WTC11 (cell line): ENCODE data around the gene BBS9. TPM values are rescaled to one million over a fixed set of nuclear protein-coding genes. Genes with fewer than 3 reads are reported as not detected.

ENCODE experiments used
- ATAC-seq: fragments of 200-7000 bp; cut with Tn5 transposase; 2 replicates; pipeline ENCODE4 v1.10.0; 2021; ENCODE audit warnings: mild to moderate bottlenecking, moderate library complexity
- CTCF ChIA-PET: fragments of 300-600 bp; sonication (Branson Sonifier 250); formaldehyde crosslinking; loops from one replicate; lab custom pipeline; 2021; ENCODE audit warnings: antibody characterized with exemption; lab: Charles Lee
- POLR2A ChIA-PET: fragments of 350-600 bp; sonication (Branson Sonifier 250); formaldehyde crosslinking; loops from one replicate; lab custom pipeline; 2021; ENCODE audit warnings: antibody characterized with exemption; lab: Charles Lee
- DNase-seq: peaks from one replicate; pipeline ENCODE4 v3.0.0; 2021; ENCODE audit warnings: low spot score
- H3K27ac Mint-ChIP-seq: 2 replicates; pipeline ENCODE4 v1.8.0; 2021; ENCODE audit warnings: mixed read lengths
- H3K27me3 Mint-ChIP-seq: 2 replicates; pipeline ENCODE4 v1.8.0; 2021; ENCODE audit warnings: low read depth, mild to moderate bottlenecking, moderate library complexity, mixed read lengths
- H3K36me3 Mint-ChIP-seq: 2 replicates; pipeline ENCODE4 v1.8.0; 2021; ENCODE audit warnings: mixed read lengths
- H3K4me1 Mint-ChIP-seq: 2 replicates; pipeline ENCODE4 v1.8.0; 2022; ENCODE audit warnings: mixed read lengths
- H3K4me3 Mint-ChIP-seq: 2 replicates; pipeline ENCODE4 v1.8.0; 2021; ENCODE audit warnings: mild to moderate bottlenecking, moderate library complexity, mixed read lengths
- H3K9me3 Mint-ChIP-seq: 2 replicates; pipeline ENCODE4 v1.8.0; 2021; ENCODE audit warnings: mixed read lengths
- CBFB ChIP-seq: sonication (generic); formaldehyde crosslinking; IDR thresholded peaks from 2 replicates; pipeline ENCODE4 v1.8.1; 2022; ENCODE audit warnings: mild to moderate bottlenecking, low read depth, missing genetic modification reagents
- JAZF1 ChIP-seq: fragments of 250-450 bp; sonication (Bioruptor Pico); IDR thresholded peaks from 2 replicates; pipeline ENCODE4 v1.9.0; 2021; ENCODE audit warnings: moderate library complexity, mild to moderate bottlenecking, inconsistent platforms
- KAT7 ChIP-seq: sonication (generic); formaldehyde crosslinking; IDR thresholded peaks from 2 replicates; pipeline ENCODE4 v1.8.1; 2023; ENCODE audit warnings: missing genetic modification reagents, mild to moderate bottlenecking, borderline replicate concordance
- MXD4 ChIP-seq: fragments of 250-450 bp; sonication (Bioruptor Pico); IDR thresholded peaks from 2 replicates; pipeline ENCODE4 v1.8.0; 2021; ENCODE audit warnings: mild to moderate bottlenecking, moderate library complexity, borderline replicate concordance
- MYBL2 ChIP-seq: sonication (generic); formaldehyde crosslinking; IDR thresholded peaks from 2 replicates; pipeline ENCODE4 v1.8.1; 2023; ENCODE audit warnings: mild to moderate bottlenecking, moderate library complexity, missing genetic modification reagents
- NFATC4 ChIP-seq: fragments of 250-450 bp; sonication (Bioruptor Pico); IDR thresholded peaks from 2 replicates; pipeline ENCODE4 v1.9.0; 2021; ENCODE audit warnings: mild to moderate bottlenecking
- NFE2L1 ChIP-seq: sonication (generic); formaldehyde crosslinking; IDR thresholded peaks from 2 replicates; pipeline ENCODE4 v1.8.1; 2023; ENCODE audit warnings: missing genetic modification reagents
- NR1H2 ChIP-seq: sonication (generic); formaldehyde crosslinking; IDR thresholded peaks from 2 replicates; pipeline ENCODE4 v1.9.0; 2021; ENCODE audit warnings: mild to moderate bottlenecking, moderate library complexity, missing genetic modification reagents
- NR2C2 ChIP-seq: sonication (generic); formaldehyde crosslinking; IDR thresholded peaks from 2 replicates; pipeline ENCODE4 v1.8.0; 2022; ENCODE audit warnings: mild to moderate bottlenecking, missing genetic modification reagents
- SMAD3 ChIP-seq: sonication (generic); formaldehyde crosslinking; IDR thresholded peaks from 2 replicates; pipeline ENCODE4 v1.8.0; 2022; ENCODE audit warnings: missing genetic modification reagents, mild to moderate bottlenecking, borderline replicate concordance
- SP1 ChIP-seq: sonication (generic); formaldehyde crosslinking; conservative IDR thresholded peaks from 2 replicates; pipeline ENCODE4 v1.8.1; 2022; ENCODE audit warnings: missing genetic modification reagents
- TCF7 ChIP-seq: sonication (generic); formaldehyde crosslinking; IDR thresholded peaks from 2 replicates; pipeline ENCODE4 v1.8.0; 2022; ENCODE audit warnings: mild to moderate bottlenecking, low read depth, missing genetic modification reagents, moderate library complexity
- ZNF396 ChIP-seq: fragments of 250-450 bp; sonication (Bioruptor Pico); IDR thresholded peaks from 2 replicates; pipeline ENCODE4 v1.8.0; 2021; ENCODE audit warnings: mild to moderate bottlenecking, moderate library complexity, borderline replicate concordance
- ZNF671 ChIP-seq: fragments of 250-450 bp; sonication (Bioruptor Pico); IDR thresholded peaks from 2 replicates; pipeline ENCODE4 v1.8.0; 2021; ENCODE audit warnings: mild to moderate bottlenecking
- total RNA-seq: library from RNA; stranded (reverse); gene quantifications from 3 replicates; pipeline ENCODE4 v1.2.3, GENCODE V29; 2021
- TF ChIP-seq, protein P1 (sequence below): fragments of 250-450 bp; sonication (Bioruptor Pico); IDR thresholded peaks from 2 replicates; pipeline ENCODE4 v1.8.0; 2021; ENCODE audit warnings: mild to moderate bottlenecking
- TF ChIP-seq, protein P2 (sequence below): sonication (generic); formaldehyde crosslinking; IDR thresholded peaks from 2 replicates; pipeline ENCODE4 v1.8.0; 2022; ENCODE audit warnings: mild to moderate bottlenecking, missing genetic modification reagents
- TF ChIP-seq, protein P3 (sequence below): fragments of 250-450 bp; sonication (Bioruptor Pico); IDR thresholded peaks from 2 replicates; pipeline ENCODE4 v1.9.0; 2021; ENCODE audit warnings: mild to moderate bottlenecking, borderline replicate concordance
- TF ChIP-seq, protein P4 (sequence below): fragments of 250-450 bp; sonication (Bioruptor Pico); IDR thresholded peaks from 2 replicates; pipeline ENCODE4 v1.9.0; 2021; ENCODE audit warnings: mild to moderate bottlenecking
- TF ChIP-seq, protein P5 (sequence below): fragments of 250-450 bp; sonication (Bioruptor Pico); IDR thresholded peaks from 2 replicates; pipeline ENCODE4 v2.1.2; 2022; ENCODE audit warnings: mild to moderate bottlenecking, moderate library complexity
- TF ChIP-seq, protein P6 (sequence below): sonication (generic); formaldehyde crosslinking; IDR thresholded peaks from 2 replicates; pipeline ENCODE4 v1.8.0; 2023; ENCODE audit warnings: mild to moderate bottlenecking, missing genetic modification reagents

The BBS9 gene
- total RNA-seq, 1 experiment from 2014 or later = 56.6 TPM

DNA sequence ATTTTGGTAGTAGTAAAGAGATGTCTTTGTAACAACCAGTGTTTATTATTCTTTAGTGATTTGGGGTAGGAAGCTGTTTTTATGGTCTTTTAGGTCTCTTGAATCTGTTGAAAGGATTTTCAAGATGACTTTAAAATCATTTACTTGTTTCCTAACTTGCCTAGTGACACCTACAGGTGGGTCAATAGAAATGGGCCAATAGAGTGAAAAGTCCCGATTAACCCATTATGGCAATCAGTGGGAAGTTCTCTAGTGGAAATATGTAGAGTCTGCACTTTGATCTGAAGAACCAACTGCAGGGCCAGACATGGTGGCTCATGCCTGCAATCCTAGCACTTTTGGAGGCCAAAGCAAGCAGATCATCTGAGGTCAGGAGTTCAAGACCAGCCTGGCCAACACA, 401.3 kb downstream of the BBS9 start (continued):
- TF ChIP-seq, protein P1, sequence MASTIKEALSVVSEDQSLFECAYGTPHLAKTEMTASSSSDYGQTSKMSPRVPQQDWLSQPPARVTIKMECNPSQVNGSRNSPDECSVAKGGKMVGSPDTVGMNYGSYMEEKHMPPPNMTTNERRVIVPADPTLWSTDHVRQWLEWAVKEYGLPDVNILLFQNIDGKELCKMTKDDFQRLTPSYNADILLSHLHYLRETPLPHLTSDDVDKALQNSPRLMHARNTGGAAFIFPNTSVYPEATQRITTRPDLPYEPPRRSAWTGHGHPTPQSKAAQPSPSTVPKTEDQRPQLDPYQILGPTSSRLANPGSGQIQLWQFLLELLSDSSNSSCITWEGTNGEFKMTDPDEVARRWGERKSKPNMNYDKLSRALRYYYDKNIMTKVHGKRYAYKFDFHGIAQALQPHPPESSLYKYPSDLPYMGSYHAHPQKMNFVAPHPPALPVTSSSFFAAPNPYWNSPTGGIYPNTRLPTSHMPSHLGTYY (CRISPR knock-in tag) = no peak
- TF ChIP-seq NR2C2 (no peak), MXD4 (CRISPR knock-in tag) (no peak)

DNA sequence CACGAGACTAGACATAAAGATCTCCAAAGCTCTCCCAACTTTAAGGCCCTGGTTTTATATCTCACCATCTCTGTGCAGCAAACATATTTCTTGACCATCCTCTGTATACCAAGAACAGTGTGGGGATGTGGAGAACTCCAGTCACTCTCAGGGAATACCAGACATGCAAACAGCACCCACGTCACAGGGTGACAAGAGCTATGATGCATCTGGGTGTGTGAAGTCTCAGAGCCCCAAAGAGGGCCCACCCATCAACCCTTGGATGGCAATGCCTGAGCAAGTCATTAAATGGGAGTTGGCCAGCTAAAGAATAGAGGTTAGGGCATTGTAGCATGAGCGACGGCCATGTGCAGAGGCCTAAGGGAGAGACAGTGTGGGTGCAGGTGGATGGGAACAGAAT, 402.5 kb downstream of the BBS9 start:
- TF ChIP-seq JAZF1 (CRISPR knock-in tag) = no peak
- TF ChIP-seq NR2C2 = no peak
- peaks cover 38% of the 10 kb centered on the region for H3K4me1 Mint-ChIP-seq
- POLR2A ChIA-PET = no interaction called here
- no peaks in the 10 kb centered on the region; the same call in 1 of the 2 replicates for H3K27me3 Mint-ChIP-seq
- DNase-seq (no peak), ATAC-seq (no peak)
- H3K27ac Mint-ChIP-seq = 0 out of 2 replicates have a peak overlapping the region, but pooled peaks have one; percentile 28
- H3K36me3 Mint-ChIP-seq = peaks cover 16% of the 10 kb centered on the region; the same call in 1 of the 2 replicates
- CTCF ChIA-PET = no interaction called here
- H3K4me3 Mint-ChIP-seq = no peak overlapping the region
- H3K9me3 Mint-ChIP-seq = no peaks in the 10 kb centered on the region

DNA sequence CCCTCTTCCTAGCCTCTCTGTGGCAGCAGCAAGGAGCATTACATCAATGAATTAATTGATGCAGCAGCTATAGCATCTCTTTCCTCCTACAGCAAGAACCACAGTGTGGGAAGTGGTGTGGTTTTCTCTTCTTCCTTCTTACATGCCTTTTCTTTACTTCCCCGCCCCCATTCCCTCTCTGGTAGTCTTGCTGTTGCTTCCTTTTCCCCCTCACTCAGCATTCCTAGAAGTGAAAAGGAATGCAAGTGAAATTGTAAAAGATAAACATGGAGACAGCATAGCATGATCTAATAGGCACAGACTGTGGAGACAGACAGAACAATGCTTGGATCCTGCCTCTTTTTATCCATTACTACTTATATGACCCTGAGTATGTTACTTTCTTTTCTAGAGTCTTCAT, 405.5 kb downstream of the BBS9 start:
- H3K4me3 Mint-ChIP-seq = no peak overlapping the region
- ChIA-PET POLR2A (no interaction called here), CTCF (no interaction called here)
- peaks cover 42% of the 10 kb centered on the region for H3K36me3 Mint-ChIP-seq
- no peak for DNase-seq
- ATAC-seq = peak; percentile 73
- H3K27me3 Mint-ChIP-seq = no peaks in the 10 kb centered on the region; the same call in 1 of the 2 replicates
- peaks cover 25% of the 10 kb centered on the region for H3K4me1 Mint-ChIP-seq
- TF ChIP-seq ZNF396 (CRISPR knock-in tag) = no peak
- TF ChIP-seq SMAD3 (CRISPR knock-in tag) = no peak
- TF ChIP-seq, protein P2, sequence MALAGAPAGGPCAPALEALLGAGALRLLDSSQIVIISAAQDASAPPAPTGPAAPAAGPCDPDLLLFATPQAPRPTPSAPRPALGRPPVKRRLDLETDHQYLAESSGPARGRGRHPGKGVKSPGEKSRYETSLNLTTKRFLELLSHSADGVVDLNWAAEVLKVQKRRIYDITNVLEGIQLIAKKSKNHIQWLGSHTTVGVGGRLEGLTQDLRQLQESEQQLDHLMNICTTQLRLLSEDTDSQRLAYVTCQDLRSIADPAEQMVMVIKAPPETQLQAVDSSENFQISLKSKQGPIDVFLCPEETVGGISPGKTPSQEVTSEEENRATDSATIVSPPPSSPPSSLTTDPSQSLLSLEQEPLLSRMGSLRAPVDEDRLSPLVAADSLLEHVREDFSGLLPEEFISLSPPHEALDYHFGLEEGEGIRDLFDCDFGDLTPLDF = no peak
- no peak for TF ChIP-seq NR1H2 (CRISPR knock-in tag)
- TF ChIP-seq CBFB = no peak
- no peak for TF ChIP-seq NR2C2
- H3K27ac Mint-ChIP-seq = peak overlapping the region; percentile 75; the same call in 1 of the 2 replicates
- peaks cover 21% of the 10 kb centered on the region for H3K9me3 Mint-ChIP-seq

DNA sequence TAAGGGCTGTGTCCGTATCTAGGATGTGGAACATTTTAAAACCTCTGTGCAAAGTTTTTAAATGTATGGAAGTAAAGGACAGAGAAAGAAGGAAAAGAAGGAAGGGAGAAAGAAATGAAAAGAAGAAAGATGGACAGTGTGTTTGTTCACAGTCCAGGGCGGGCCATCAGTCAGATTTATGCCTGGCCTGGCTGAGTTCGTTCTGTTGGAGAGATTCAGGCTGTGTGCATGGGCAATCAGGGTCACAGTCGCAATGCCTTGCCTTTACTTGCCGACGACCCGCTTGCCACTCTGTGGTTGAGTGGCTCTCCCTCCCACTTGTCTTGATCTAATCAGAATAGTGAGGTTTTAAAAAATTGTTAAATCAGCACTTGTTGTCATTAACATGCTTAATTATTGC, 406.6 kb downstream of the BBS9 start:
- no peak for DNase-seq
- no peak for ATAC-seq
- ChIA-PET POLR2A (no interaction called here), CTCF (no interaction called here)
- no peaks in the 10 kb centered on the region; the same call in 1 of the 2 replicates for H3K27me3 Mint-ChIP-seq
- no peak overlapping the region for H3K4me3 Mint-ChIP-seq
- peak overlapping the region; percentile 46 for H3K27ac Mint-ChIP-seq
- peaks cover 31% of the 10 kb centered on the region for H3K9me3 Mint-ChIP-seq
- H3K4me1 Mint-ChIP-seq = peaks cover 22% of the 10 kb centered on the region
- peaks cover 52% of the 10 kb centered on the region for H3K36me3 Mint-ChIP-seq
- TF ChIP-seq, protein P3, sequence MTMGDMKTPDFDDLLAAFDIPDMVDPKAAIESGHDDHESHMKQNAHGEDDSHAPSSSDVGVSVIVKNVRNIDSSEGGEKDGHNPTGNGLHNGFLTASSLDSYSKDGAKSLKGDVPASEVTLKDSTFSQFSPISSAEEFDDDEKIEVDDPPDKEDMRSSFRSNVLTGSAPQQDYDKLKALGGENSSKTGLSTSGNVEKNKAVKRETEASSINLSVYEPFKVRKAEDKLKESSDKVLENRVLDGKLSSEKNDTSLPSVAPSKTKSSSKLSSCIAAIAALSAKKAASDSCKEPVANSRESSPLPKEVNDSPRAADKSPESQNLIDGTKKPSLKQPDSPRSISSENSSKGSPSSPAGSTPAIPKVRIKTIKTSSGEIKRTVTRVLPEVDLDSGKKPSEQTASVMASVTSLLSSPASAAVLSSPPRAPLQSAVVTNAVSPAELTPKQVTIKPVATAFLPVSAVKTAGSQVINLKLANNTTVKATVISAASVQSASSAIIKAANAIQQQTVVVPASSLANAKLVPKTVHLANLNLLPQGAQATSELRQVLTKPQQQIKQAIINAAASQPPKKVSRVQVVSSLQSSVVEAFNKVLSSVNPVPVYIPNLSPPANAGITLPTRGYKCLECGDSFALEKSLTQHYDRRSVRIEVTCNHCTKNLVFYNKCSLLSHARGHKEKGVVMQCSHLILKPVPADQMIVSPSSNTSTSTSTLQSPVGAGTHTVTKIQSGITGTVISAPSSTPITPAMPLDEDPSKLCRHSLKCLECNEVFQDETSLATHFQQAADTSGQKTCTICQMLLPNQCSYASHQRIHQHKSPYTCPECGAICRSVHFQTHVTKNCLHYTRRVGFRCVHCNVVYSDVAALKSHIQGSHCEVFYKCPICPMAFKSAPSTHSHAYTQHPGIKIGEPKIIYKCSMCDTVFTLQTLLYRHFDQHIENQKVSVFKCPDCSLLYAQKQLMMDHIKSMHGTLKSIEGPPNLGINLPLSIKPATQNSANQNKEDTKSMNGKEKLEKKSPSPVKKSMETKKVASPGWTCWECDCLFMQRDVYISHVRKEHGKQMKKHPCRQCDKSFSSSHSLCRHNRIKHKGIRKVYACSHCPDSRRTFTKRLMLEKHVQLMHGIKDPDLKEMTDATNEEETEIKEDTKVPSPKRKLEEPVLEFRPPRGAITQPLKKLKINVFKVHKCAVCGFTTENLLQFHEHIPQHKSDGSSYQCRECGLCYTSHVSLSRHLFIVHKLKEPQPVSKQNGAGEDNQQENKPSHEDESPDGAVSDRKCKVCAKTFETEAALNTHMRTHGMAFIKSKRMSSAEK (CRISPR knock-in tag) = no peak
- TF ChIP-seq, protein P4, sequence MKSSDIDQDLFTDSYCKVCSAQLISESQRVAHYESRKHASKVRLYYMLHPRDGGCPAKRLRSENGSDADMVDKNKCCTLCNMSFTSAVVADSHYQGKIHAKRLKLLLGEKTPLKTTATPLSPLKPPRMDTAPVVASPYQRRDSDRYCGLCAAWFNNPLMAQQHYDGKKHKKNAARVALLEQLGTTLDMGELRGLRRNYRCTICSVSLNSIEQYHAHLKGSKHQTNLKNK (CRISPR knock-in tag) = no peak
- no peak for TF ChIP-seq ZNF671
- TF ChIP-seq SP1 (CRISPR knock-in tag) = no peak
- TF ChIP-seq KAT7 (CRISPR knock-in tag) = no peak
- TF ChIP-seq, protein P5, sequence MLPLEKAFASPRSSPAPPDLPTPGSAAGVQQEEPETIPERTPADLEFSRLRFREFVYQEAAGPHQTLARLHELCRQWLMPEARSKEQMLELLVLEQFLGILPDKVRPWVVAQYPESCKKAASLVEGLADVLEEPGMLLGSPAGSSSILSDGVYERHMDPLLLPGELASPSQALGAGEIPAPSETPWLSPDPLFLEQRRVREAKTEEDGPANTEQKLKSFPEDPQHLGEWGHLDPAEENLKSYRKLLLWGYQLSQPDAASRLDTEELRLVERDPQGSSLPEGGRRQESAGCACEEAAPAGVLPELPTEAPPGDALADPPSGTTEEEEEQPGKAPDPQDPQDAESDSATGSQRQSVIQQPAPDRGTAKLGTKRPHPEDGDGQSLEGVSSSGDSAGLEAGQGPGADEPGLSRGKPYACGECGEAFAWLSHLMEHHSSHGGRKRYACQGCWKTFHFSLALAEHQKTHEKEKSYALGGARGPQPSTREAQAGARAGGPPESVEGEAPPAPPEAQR = no peak
- no peak for TF ChIP-seq TCF7 (CRISPR knock-in tag)
- TF ChIP-seq, protein P6, sequence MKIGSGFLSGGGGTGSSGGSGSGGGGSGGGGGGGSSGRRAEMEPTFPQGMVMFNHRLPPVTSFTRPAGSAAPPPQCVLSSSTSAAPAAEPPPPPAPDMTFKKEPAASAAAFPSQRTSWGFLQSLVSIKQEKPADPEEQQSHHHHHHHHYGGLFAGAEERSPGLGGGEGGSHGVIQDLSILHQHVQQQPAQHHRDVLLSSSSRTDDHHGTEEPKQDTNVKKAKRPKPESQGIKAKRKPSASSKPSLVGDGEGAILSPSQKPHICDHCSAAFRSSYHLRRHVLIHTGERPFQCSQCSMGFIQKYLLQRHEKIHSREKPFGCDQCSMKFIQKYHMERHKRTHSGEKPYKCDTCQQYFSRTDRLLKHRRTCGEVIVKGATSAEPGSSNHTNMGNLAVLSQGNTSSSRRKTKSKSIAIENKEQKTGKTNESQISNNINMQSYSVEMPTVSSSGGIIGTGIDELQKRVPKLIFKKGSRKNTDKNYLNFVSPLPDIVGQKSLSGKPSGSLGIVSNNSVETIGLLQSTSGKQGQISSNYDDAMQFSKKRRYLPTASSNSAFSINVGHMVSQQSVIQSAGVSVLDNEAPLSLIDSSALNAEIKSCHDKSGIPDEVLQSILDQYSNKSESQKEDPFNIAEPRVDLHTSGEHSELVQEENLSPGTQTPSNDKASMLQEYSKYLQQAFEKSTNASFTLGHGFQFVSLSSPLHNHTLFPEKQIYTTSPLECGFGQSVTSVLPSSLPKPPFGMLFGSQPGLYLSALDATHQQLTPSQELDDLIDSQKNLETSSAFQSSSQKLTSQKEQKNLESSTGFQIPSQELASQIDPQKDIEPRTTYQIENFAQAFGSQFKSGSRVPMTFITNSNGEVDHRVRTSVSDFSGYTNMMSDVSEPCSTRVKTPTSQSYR = no peak
- TF ChIP-seq CBFB = no peak
- no peak for TF ChIP-seq MYBL2 (CRISPR knock-in tag)
- no peak for TF ChIP-seq NFATC4
- TF ChIP-seq NFE2L1 (CRISPR knock-in tag) = no peak
- TF ChIP-seq NR2C2 = no peak
